ENCODE data around the gene CNTNAP2. TPM values are rescaled to one million over a fixed set of nuclear protein-coding genes. Genes with fewer than 3 reads are reported as not detected.

Gene CNTNAP2
- total and polyA plus RNA-seq, 4 donors, result 0.14 to 2.3 (median 1.1) TPM

DNA sequence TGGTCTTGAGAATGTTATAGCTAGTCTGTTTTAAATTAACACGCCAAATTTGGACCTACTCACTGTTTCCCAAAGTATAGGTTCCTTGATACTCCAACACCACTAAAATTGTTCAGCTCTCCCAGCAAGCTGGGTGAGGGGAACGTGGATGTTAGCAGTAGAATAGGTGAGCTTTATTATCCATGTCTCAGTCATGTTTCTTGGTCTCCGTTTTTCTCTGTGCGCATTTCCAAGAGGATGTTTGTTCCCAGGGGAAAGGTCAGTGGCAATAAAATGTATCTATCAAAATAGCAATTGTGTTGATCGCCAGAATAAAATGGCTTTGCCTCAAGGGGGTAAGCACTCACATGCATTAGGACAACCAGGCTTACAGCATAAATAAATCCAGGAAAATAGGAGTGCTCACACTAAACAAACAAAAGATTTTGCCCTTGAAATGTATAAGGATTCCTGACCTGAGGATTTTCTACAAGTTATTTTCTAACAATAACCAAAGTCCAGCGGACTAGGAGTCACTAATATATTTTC, 2286.9 kb downstream of the CNTNAP2 start (continued):
- no peak for TF ChIP-seq JUND (IDR thresholded peaks at IDR 0.05)
- TF ChIP-seq, protein P1, sequence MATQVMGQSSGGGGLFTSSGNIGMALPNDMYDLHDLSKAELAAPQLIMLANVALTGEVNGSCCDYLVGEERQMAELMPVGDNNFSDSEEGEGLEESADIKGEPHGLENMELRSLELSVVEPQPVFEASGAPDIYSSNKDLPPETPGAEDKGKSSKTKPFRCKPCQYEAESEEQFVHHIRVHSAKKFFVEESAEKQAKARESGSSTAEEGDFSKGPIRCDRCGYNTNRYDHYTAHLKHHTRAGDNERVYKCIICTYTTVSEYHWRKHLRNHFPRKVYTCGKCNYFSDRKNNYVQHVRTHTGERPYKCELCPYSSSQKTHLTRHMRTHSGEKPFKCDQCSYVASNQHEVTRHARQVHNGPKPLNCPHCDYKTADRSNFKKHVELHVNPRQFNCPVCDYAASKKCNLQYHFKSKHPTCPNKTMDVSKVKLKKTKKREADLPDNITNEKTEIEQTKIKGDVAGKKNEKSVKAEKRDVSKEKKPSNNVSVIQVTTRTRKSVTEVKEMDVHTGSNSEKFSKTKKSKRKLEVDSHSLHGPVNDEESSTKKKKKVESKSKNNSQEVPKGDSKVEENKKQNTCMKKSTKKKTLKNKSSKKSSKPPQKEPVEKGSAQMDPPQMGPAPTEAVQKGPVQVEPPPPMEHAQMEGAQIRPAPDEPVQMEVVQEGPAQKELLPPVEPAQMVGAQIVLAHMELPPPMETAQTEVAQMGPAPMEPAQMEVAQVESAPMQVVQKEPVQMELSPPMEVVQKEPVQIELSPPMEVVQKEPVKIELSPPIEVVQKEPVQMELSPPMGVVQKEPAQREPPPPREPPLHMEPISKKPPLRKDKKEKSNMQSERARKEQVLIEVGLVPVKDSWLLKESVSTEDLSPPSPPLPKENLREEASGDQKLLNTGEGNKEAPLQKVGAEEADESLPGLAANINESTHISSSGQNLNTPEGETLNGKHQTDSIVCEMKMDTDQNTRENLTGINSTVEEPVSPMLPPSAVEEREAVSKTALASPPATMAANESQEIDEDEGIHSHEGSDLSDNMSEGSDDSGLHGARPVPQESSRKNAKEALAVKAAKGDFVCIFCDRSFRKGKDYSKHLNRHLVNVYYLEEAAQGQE (IDR thresholded peaks at IDR 0.05), result no peak

DNA sequence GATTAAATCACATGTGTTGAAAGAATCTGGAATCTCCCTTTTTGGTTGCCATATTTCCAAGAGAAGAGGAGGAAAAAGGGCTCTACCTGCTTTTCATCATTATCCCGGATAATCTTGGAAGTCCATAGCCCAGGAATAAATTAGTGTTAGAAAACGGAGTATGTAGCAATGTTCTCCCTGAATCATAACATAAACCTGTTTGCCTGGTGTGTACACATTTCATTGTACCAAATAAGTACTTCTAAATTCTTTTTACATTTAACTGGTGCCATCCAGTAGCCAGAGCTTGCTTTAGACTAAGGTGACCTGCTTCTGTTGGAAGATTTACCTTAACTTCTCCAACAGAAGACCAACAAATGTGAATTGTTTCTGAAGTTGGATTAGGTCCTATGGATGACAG, 2291.7 kb downstream of the CNTNAP2 start:
- H3K9me3 ChIP-seq (ENCODE audit: control insufficient read depth in 4 of 4, low read length in 3 of 4), result no peaks in the 10 kb centered on the region
- H3K9ac ChIP-seq (ENCODE audit: low read depth in 1 of 2, low read length in 2 of 2), result no peak overlapping the region
- TF ChIP-seq, protein P1 (IDR thresholded peaks at IDR 0.05), result no peak
- TF ChIP-seq NR2F2 (IDR thresholded peaks at IDR 0.05) (no peak), EGR1 (IDR thresholded peaks at IDR 0.05; ENCODE audit: low read depth in 2 of 2) (no peak), SP1 (IDR thresholded peaks at IDR 0.05) (no peak)
- TF ChIP-seq, protein P2, sequence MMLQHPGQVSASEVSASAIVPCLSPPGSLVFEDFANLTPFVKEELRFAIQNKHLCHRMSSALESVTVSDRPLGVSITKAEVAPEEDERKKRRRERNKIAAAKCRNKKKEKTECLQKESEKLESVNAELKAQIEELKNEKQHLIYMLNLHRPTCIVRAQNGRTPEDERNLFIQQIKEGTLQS (IDR thresholded peaks at IDR 0.05), result no peak
- no peaks in the 10 kb centered on the region for H3K36me3 ChIP-seq (ENCODE audit: control insufficient read depth in 4 of 4, insufficient read depth in 3 of 4, low read depth in 1 of 4, low read length in 3 of 4)
- H3K27me3 ChIP-seq (ENCODE audit: control insufficient read depth in 4 of 4, insufficient read depth in 4 of 4, low read length in 3 of 4), result no peaks in the 10 kb centered on the region
- WGBS, result 91% methylated on average over 2 of the region's 2 CpGs
- no peak overlapping the region for H3K27ac ChIP-seq (ENCODE audit: low read depth in 1 of 2, low read length in 2 of 2)
- no peak for DNase-seq (ENCODE audit: low spot score)
- no peak overlapping the region for H3K4me3 ChIP-seq (ENCODE audit: low read depth in 1 of 3, low read length in 3 of 3)
- H3K4me1 ChIP-seq (ENCODE audit: control insufficient read depth in 4 of 4, insufficient read depth in 4 of 4, low read length in 3 of 4), result no peaks in the 10 kb centered on the region

DNA sequence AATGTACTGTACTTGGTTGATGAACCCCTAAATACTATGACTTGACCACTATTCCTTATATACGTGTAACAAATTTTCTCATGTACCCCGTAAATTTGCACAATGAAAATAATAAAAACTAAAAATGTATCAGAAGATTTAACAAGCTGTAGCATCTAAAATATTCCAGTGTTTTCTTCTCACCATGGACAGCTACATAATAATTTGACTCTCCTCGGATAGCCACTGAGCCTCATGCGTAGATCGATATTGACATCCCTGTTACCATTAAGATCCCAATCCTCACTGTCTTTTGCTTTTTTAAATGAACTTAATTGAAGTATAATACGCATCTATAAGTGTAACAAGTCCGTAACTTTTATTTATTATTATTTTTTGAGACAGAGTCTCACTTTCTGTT, 2294.3 kb downstream of the CNTNAP2 start:
- Histone ChIP-seq H3K9me3 (ENCODE audit: control insufficient read depth in 4 of 4, low read length in 3 of 4) (no peaks in the 10 kb centered on the region), H3K4me1 (ENCODE audit: control insufficient read depth in 4 of 4, insufficient read depth in 4 of 4, low read length in 3 of 4) (no peaks in the 10 kb centered on the region), H3K4me3 (ENCODE audit: low read depth in 1 of 3, low read length in 3 of 3) (no peak overlapping the region), H3K36me3 (ENCODE audit: control insufficient read depth in 4 of 4, insufficient read depth in 3 of 4, low read depth in 1 of 4, low read length in 3 of 4) (no peaks in the 10 kb centered on the region), H3K27ac (ENCODE audit: low read depth in 1 of 2, low read length in 2 of 2) (no peak overlapping the region), H3K9ac (ENCODE audit: low read depth in 1 of 2, low read length in 2 of 2) (no peak overlapping the region), H3K27me3 (ENCODE audit: control insufficient read depth in 4 of 4, insufficient read depth in 4 of 4, low read length in 3 of 4) (no peaks in the 10 kb centered on the region)
- no peak for DNase-seq (ENCODE audit: low spot score)
- TF ChIP-seq, protein P3, sequence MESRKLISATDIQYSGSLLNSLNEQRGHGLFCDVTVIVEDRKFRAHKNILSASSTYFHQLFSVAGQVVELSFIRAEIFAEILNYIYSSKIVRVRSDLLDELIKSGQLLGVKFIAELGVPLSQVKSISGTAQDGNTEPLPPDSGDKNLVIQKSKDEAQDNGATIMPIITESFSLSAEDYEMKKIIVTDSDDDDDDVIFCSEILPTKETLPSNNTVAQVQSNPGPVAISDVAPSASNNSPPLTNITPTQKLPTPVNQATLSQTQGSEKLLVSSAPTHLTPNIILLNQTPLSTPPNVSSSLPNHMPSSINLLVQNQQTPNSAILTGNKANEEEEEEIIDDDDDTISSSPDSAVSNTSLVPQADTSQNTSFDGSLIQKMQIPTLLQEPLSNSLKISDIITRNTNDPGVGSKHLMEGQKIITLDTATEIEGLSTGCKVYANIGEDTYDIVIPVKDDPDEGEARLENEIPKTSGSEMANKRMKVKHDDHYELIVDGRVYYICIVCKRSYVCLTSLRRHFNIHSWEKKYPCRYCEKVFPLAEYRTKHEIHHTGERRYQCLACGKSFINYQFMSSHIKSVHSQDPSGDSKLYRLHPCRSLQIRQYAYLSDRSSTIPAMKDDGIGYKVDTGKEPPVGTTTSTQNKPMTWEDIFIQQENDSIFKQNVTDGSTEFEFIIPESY (IDR thresholded peaks at IDR 0.05), result no peak
- TF ChIP-seq HNF4A (conservative IDR thresholded peaks at IDR 0.05) (no peak), EGR1 (IDR thresholded peaks at IDR 0.05; ENCODE audit: low read depth in 2 of 2) (no peak), HNF4G (IDR thresholded peaks at IDR 0.05) (no peak), GABPA (IDR thresholded peaks at IDR 0.05 in 1 of 2, conservative IDR thresholded peaks at IDR 0.05 in 1 of 2) (no peak), RXRA (IDR thresholded peaks at IDR 0.05) (no peak), FOXA2 (IDR thresholded peaks at IDR 0.05) (no peak), TAF1 (conservative IDR thresholded peaks at IDR 0.05) (no peak)
- TF ChIP-seq, protein P1 (IDR thresholded peaks at IDR 0.05), result no peak
- WGBS, result 97% methylated on average over 7 of the region's 7 CpGs
